ENCODE data around the gene PHTF1.
"Not testable (repeated sequence)": the region's sequence is repeated elsewhere in the genome, so short reads cannot be mapped to it uniquely, and the experiment has no call there.

PHTF1 gene

DNA sequence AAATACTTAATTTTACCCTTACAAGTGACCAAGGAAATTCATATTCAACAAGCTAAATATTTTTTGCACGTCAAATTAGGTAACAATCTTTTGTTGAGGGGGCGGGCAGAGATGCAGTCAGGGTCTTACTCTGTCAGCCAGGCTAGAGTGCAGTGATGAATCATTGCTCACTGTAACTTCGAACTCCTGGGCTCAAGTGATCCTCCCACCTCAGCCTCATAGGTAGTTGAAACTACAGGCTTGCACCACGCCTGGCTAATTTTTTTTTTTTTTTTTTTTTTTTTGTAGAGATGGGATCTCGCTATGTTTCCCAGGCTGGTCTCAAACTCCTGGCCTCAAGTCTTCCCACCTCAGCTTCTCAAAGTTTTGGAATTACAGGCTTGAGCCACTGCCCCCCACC, 26.5 kb downstream of the PHTF1 start:
- DNase-seq (ENCODE audit: extremely low read depth in 1 of 2, low read depth in 1 of 2): peak in 1 of 2 donors; percentile 1

DNA sequence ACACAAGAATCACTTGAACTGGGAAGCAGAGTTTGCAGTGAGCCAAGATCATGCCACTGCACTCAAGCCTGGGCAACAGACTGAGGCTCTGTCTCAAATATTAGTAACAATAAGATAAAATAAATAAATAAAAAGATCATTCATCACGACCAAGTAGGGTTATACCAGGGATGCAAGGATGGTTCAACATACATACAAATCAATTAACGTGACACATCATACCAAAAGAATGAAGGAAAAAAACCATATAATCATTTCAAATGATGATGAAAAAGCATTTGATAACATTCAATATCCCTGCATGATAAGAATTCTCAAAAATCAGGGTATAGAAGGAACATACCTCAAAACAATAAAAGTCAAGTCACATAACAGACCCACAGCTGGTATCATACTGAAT, 38.3 kb downstream of the PHTF1 start:
- no peak for DNase-seq (ENCODE audit: extremely low read depth in 1 of 2, low read depth in 1 of 2)

GRCh38 chr1:113718621-113719020, 40.7 kb downstream of the PHTF1 start:
- not testable (repeated sequence) for DNase-seq (ENCODE audit: extremely low read depth in 1 of 2, low read depth in 1 of 2)

DNA sequence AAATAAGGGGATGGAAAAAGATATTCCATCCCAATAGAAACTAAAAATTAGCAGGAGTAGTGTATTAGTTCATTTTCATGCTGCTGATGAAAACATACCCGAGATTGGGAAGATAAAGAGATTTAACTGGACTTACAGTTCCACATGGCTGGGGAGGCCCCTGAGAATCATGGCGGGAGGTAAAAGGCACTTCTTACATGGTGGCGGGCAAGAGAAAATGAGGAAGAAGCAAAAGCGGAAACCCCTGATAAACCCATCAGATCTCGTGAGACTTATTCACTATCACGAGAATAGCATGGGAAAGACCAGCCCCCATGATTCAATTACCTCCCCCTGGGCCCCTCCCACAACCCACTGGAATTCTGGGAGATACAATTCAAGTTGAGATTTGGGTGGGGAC, 41.8 kb downstream of the PHTF1 start:
- not testable (repeated sequence) for DNase-seq (ENCODE audit: extremely low read depth in 1 of 2, low read depth in 1 of 2)

- no peak for DNase-seq (ENCODE audit: extremely low read depth in 1 of 2, low read depth in 1 of 2)
Observed at GRCh38 chr1:113714606-113715269, 44.5 kb downstream of the PHTF1 start.

DNA sequence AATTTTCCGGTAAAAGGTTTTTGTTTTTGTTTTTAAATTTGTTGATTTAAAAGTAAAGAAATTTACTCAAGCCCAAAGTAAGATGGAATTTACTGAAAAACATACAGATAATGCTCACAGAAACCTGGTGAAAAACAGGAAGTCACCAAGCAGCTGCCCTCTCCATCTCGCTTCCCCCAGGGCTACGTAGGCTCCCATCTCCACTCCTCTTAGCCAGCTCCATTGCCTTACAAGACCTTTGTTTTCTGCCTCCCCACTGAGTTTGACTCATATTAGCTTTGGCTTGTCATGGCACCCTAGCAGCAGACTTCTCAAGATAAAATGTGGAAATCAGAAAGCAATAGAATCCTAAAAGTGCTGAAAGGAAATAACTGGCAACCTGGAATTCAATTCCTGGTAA, 57.9 kb downstream of the PHTF1 start:
- no peak for DNase-seq (ENCODE audit: extremely low read depth in 1 of 2, low read depth in 1 of 2)

- no peak for DNase-seq (ENCODE audit: extremely low read depth in 1 of 2, low read depth in 1 of 2)
Observed at GRCh38 chr1:113694910-113695309, 64.4 kb downstream of the PHTF1 start.

- DNase-seq (ENCODE audit: extremely low read depth in 1 of 2, low read depth in 1 of 2): no peak
Observed at GRCh38 chr1:113692824-113693431, 66.4 kb downstream of the PHTF1 start.

DNA sequence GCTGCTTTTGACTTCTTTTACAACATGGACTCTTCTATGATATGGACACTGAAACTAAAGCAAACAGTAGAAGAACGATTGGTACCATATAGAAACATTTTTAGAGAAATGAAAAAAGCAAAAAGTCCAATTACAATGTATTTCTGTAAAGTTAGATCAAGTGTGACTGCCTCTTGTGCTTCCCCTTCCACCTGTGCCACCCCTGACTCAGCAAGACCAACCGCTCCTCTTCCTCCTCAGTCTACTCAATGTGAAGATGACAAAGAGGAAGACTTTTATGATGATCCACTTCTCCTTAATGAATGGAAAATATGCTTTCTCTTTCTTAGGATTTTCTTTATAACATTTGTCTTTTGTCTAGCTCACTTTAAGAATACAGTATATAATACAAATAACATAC, 66.9 kb downstream of the PHTF1 start:
- DNase-seq (ENCODE audit: extremely low read depth in 1 of 2, low read depth in 1 of 2): no peak

DNA sequence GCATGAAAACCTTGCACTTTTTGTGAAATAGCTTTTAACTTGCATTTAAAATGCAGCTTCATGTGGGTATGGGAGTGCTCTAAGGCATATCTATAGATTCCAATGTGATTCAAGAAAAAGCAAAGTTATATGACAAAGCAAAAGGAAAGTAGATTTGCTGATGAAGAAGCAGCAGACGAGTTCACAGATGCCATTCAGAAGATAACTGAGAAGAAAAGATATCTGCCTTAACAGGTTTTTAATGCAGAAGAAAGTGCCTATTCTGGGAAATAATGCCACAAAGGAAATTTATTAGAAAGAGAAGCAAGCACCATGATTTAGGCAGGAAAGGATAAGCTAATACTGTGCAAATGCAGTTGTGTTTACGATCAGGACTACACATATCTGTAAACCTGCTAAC, 68.1 kb downstream of the PHTF1 start:
- no peak for DNase-seq (ENCODE audit: extremely low read depth in 1 of 2, low read depth in 1 of 2)

GRCh38 chr1:113686891-113687618, 72.2 kb downstream of the PHTF1 start:
- DNase-seq (ENCODE audit: extremely low read depth in 1 of 2, low read depth in 1 of 2): no peak

GRCh38 chr1:113684153-113684541, 75.1 kb downstream of the PHTF1 start:
- DNase-seq (ENCODE audit: extremely low read depth in 1 of 2, low read depth in 1 of 2): no peak

DNA sequence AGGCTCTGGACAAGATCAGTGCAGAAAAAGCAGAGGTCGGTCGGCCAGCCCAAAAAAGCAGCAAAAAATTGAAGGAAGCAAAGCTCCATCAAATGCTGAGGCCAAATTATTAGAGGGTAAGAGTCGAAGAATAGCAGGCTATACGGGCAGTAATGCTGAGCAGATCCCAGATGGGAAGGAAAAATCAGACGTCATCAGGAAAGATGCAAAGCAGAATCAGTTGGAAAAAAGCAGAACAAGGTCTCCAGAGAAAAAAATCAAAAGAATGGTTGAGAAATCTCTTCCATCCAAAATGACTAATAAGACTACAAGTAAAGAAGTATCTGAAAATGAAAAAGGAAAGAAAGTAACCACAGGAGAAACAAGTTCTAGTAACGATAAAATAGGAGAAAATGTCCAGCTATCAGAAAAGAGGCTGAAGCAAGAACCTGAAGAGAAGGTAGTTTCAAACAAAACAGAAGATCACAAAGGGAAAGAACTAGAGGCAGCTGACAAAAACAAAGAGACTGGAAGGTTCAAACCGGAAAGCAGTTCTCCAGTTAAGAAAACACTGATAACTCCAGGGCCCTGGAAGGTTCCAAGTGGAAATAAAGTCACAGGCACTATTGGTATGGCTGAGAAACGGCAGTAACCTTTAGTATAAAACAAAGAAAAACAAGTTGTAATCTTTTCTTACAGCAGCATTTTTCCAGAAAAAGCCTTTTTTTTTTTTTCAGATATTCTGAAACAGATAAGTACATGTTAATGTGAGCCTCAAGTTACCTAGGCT, 75.7 kb downstream of the PHTF1 start:
- no peak for DNase-seq (ENCODE audit: extremely low read depth in 1 of 2, low read depth in 1 of 2)

- DNase-seq (ENCODE audit: extremely low read depth in 1 of 2, low read depth in 1 of 2): no peak
Observed at GRCh38 chr1:113681596-113682337, 77.5 kb downstream of the PHTF1 start.

DNA sequence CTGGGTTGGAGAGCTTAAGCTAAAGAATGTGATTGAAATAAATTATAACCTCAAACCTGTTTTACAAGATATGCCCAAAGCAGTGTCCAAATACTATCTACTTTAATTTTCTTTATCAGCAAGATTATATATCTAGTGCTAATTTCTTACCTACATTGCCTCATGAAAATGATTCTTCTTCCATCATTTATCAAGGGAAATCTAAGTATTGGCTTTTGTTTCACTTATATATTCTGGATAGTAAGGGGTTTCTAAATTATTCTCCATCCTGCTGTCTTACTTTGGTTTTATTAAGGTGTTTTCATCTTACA, 81.2 kb downstream of the PHTF1 start:
- no peak for DNase-seq (ENCODE audit: extremely low read depth in 1 of 2, low read depth in 1 of 2)

DNA sequence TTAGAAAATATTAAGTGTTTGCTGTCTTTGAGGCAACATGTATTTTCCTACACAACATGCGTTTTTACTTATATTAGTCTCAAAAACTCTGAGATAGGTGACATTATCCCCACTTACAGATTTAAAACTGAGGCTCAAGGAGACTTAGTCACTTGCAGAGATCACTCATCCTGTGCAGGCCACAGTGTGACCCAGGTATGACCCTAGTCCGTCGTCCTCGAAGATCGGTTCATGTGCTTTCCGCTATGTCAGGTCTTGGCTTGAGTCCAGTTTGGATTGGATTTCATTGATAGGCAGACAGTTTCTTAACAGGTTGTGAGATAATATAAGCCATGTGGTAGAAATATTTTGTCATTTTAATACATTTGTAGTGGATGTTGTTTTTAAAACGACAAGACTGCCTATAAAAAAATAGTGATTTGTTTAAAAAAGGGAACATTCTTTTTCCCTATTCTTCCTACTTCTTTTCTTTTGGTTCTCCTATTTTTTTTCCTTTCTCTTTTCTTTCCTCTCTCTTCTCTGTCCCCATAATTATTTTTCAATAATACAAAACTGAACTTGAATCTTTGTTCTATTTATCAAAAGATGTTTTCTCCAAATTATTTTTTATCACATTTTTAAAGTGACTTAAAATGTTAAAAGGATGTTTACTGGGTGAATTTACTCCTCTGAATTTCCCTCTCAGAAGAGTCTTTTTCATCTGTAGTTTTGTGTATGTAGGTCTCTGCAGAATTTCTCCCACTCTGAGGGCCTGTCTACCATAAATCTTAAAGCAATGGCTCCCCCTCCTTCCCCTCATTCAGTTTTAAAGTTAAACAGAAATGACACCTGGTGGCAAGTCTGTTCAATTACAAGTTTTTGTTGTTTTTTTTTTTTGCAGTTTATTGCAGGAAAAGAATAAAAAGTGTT, 81.8 kb downstream of the PHTF1 start:
- no peak for DNase-seq (ENCODE audit: extremely low read depth in 1 of 2, low read depth in 1 of 2)

- DNase-seq (ENCODE audit: extremely low read depth in 1 of 2, low read depth in 1 of 2): no peak
Observed at GRCh38 chr1:113676524-113676923, 82.8 kb downstream of the PHTF1 start.

GRCh38 chr1:113675302-113675701, 84.0 kb downstream of the PHTF1 start:
- no peak for DNase-seq (ENCODE audit: extremely low read depth in 1 of 2, low read depth in 1 of 2)

- DNase-seq (ENCODE audit: extremely low read depth in 1 of 2, low read depth in 1 of 2): no peak
Observed at GRCh38 chr1:113674591-113674990, 84.7 kb downstream of the PHTF1 start.

DNA sequence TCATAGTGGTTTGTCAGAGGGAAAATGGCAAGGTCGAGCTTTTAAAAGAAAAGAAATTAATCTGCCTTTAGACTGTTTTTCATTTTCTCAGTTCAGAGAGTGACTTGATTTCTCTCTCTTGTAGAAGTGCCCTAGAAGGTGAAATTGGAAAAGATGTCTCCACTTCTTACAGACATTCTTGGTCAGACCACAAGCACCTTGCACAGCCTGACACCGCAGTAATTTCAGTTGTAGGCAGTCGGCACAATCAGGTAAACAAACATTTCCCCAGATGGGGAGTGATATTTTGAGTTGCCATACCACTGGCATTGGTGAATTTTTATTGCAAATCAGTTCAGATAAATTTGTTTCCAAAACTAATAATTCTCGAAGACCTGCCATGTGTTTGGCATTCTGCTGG, 86.8 kb downstream of the PHTF1 start:
- no peak for DNase-seq (ENCODE audit: extremely low read depth in 1 of 2, low read depth in 1 of 2)
